Measurements from ENCODE around the gene AGFG2. TPM values are rescaled to one million over a fixed set of nuclear protein-coding genes. Genes with fewer than 3 reads are reported as not detected.

Gene AGFG2
- total RNA-seq, 1 experiment from 2014 or later: 30.4 TPM

GRCh38 chr7:100567751-100568175 lies 28.8 kb downstream of the AGFG2 start:
- TF ChIP-seq EZH2 (IDR thresholded peaks at IDR 0.05; ENCODE audit: low read depth) (no peak), CTCF (conservative IDR thresholded peaks at IDR 0.05) (no peak)
- Histone ChIP-seq H3K79me2 (ENCODE audit: low read depth) (no peaks in the 10 kb centered on the region), H3F3A (ENCODE audit: insufficient read depth, low read depth) (peaks cover 17% of the 10 kb centered on the region), H3K9me3 (ENCODE audit: insufficient read depth, low read depth) (no peaks in the 10 kb centered on the region), H2AFZ (no peak overlapping the region), H3K27me3 (ENCODE audit: insufficient read depth, low read depth) (no peaks in the 10 kb centered on the region), H3K4me2 (no peak overlapping the region), H3K27ac (no peak overlapping the region), H3K9me2 (ENCODE audit: insufficient read depth) (no peaks in the 10 kb centered on the region), H3K36me3 (ENCODE audit: low read depth) (no peaks in the 10 kb centered on the region), H3K4me3 (no peak overlapping the region), H3K4me1 (replicated peaks; ENCODE audit: insufficient read depth) (no peaks in the 10 kb centered on the region), H4K20me1 (ENCODE audit: insufficient read depth) (no peaks in the 10 kb centered on the region)
- CTCF ChIA-PET: interaction anchor here (0.7 kb wide), 1 partner anchor 40 kb away, joined by 3 read pairs; no protein-coding TSS in a partner anchor
- peak in 1 of 2 experiments; percentile 21 for DNase-seq
- POLR2A ChIA-PET (ENCODE audit: unreplicated experiment): interaction anchor here (0.6 kb wide), 1 partner anchor 45 kb away, joined by 3 read pairs; the partner anchor contains the start of gene MOSPD3
- intact Hi-C loops (cut with micrococcal nuclease; ENCODE audit: unreplicated experiment): no loop called here
- no TSS peak for BruUV-seq (replicated peaks)

DNA sequence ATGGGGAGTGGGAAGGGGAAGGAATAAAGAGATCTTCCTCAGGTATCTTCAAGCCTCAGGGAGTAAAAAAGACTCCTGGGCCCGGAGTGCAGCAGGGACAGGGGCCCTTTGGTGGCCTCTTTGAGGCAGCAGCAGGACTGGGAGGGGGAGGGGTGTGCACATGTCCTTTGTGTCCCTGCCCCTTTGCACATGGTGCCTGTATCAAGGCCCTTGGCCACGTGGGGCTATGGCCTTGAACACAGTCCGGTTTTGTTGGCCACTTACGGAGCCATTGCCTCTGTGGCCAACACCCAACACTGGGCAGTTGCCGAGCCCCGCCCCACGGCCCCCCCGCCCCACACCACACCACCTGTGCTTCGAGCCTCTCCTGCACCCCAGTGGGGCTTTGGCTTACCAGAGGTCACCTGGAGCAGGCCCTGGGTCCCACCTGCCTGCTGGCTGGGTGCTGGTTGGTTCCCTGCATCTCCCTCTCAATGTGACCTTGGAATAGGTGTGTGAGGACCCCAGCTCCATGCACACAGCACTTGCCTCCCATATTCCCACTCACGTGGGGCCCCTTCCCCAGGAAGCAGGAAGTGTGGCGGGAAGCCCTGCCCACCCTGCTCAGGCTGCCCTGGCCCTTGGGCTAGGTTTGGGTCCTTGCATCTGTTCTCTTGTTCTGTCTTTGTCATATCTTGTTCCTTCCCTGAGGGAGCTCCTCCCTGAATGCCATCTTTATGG lies 29.3 kb downstream of the AGFG2 start:
- CTCF ChIA-PET: interaction anchor here (0.6 to 0.7 kb wide), 3 partner anchors 34 to 68 kb away, joined by 3 to 17 read pairs (median 5); partner anchors contain the start of gene PCOLCE

More for the DNA sequence above, 29.3 kb downstream of the AGFG2 start:
- peaks cover 17% of the 10 kb centered on the region for H3F3A ChIP-seq (ENCODE audit: insufficient read depth, low read depth)
- H3K27ac ChIP-seq: no peak overlapping the region
- H3K79me2 ChIP-seq (ENCODE audit: low read depth): no peaks in the 10 kb centered on the region
- no peaks in the 10 kb centered on the region for H3K36me3 ChIP-seq (ENCODE audit: low read depth)
- no TSS peak for BruUV-seq (replicated peaks)
- H4K20me1 ChIP-seq (ENCODE audit: insufficient read depth): no peaks in the 10 kb centered on the region
- no peak for DNase-seq
- no peaks in the 10 kb centered on the region for H3K27me3 ChIP-seq (ENCODE audit: insufficient read depth, low read depth)
- TF ChIP-seq EZH2 (IDR thresholded peaks at IDR 0.05; ENCODE audit: low read depth): no peak
- TF ChIP-seq CTCF (conservative IDR thresholded peaks at IDR 0.05): no peak
- no peaks in the 10 kb centered on the region for H3K4me1 ChIP-seq (replicated peaks; ENCODE audit: insufficient read depth)
- intact Hi-C loops (cut with micrococcal nuclease; ENCODE audit: unreplicated experiment): no loop called here
- no peak overlapping the region for H3K4me3 ChIP-seq
- no peak overlapping the region for H2AFZ ChIP-seq
- H3K9me2 ChIP-seq (ENCODE audit: insufficient read depth): no peaks in the 10 kb centered on the region
- no peaks in the 10 kb centered on the region for H3K9me3 ChIP-seq (ENCODE audit: insufficient read depth, low read depth)
- H3K4me2 ChIP-seq: no peak overlapping the region
- POLR2A ChIA-PET (ENCODE audit: unreplicated experiment): no interaction called here
